Embryonic facial prominence (tissue), 1 donor: ENCODE measurements around the gene NDUFA12.

ENCODE experiments used
- DNase-seq: peaks from one replicate; pipeline ENCODE4 v3.0.0-alpha.2; 2016; ENCODE audit errors: extremely low spot score

NDUFA12 gene

GRCh38 chr12:94940771-94941170 lies 62.7 kb downstream of the NDUFA12 start:
- no peak for DNase-seq

- no peak for DNase-seq
These were observed 64.9 kb downstream of the NDUFA12 start for GRCh38 chr12:94938583-94938982.

- DNase-seq, result no peak
These were observed 72.7 kb downstream of the NDUFA12 start for GRCh38 chr12:94930772-94931171.

- DNase-seq, result no peak
These were observed 73.3 kb downstream of the NDUFA12 start for GRCh38 chr12:94930216-94930654.

- no peak for DNase-seq
These were observed 73.7 kb downstream of the NDUFA12 start for GRCh38 chr12:94929780-94930179.

GRCh38 chr12:94925729-94926128 lies 77.8 kb downstream of the NDUFA12 start:
- DNase-seq, result no peak

GRCh38 chr12:94925206-94925605 lies 78.3 kb downstream of the NDUFA12 start:
- DNase-seq, result no peak

GRCh38 chr12:94922561-94922960 lies 80.9 kb downstream of the NDUFA12 start:
- no peak for DNase-seq
